HepG2 (cell line): ENCODE measurements around the gene KRTAP17-1. TPM values are rescaled to one million over a fixed set of nuclear protein-coding genes. Genes with fewer than 3 reads are reported as not detected.
A peak's percentile ranks its signal among the peaks of the same experiment; 100 is the strongest.

Source experiments
- EZH2 ChIP-seq: conservative IDR thresholded peaks from 2 replicates; pipeline ENCODE4 v1.6.1; 2012; ENCODE audit warnings: mild to moderate bottlenecking, low read depth, low read length, moderate library complexity
- MIER2 ChIP-seq: IDR thresholded peaks from 2 replicates; pipeline ENCODE4 v1.6.1; 2016; ENCODE audit warnings: missing biosample characterization, missing genetic modification reagents
- NAIF1 ChIP-seq: sonication (generic); formaldehyde crosslinking; IDR thresholded peaks from 2 replicates; pipeline ENCODE4 v1.5.0; 2020; ENCODE audit warnings: mild to moderate bottlenecking, missing genetic modification reagents, borderline replicate concordance
- NFE2L1 ChIP-seq: sonication (generic); formaldehyde crosslinking; IDR thresholded peaks from 2 replicates; pipeline ENCODE4 v1.4.0; 2020; ENCODE audit warnings: missing genetic modification reagents, mild to moderate bottlenecking, borderline replicate concordance
- NFE2L2 ChIP-seq: fragments of 150-350 bp; IDR thresholded peaks from 2 replicates; pipeline ENCODE4 v1.6.1; 2014; ENCODE audit warnings: low read length
- SALL1 ChIP-seq: sonication (generic); formaldehyde crosslinking; IDR thresholded peaks from 2 replicates; pipeline ENCODE4 v1.8.0; 2022; ENCODE audit warnings: mild to moderate bottlenecking, missing genetic modification reagents
- SPEN ChIP-seq: sonication (generic); formaldehyde crosslinking; IDR thresholded peaks from 2 replicates; pipeline ENCODE4 v1.5.1; 2020; ENCODE audit warnings: low read depth, mild to moderate bottlenecking, missing genetic modification reagents
- TP53 ChIP-seq: sonication (generic); formaldehyde crosslinking; conservative IDR thresholded peaks from 2 replicates; pipeline ENCODE4 v1.4.0; 2020; ENCODE audit warnings: missing genetic modification reagents
- ZNF274 ChIP-seq: sonication (generic); formaldehyde crosslinking; IDR thresholded peaks from 2 replicates; pipeline ENCODE4 v1.5.1; 2020; ENCODE audit warnings: mild to moderate bottlenecking, missing genetic modification reagents
- ZNF280D ChIP-seq: sonication (generic); formaldehyde crosslinking; IDR thresholded peaks from 2 replicates; pipeline ENCODE4 v1.5.1; 2020; ENCODE audit warnings: mild to moderate bottlenecking, missing genetic modification reagents
- ZNF431 ChIP-seq: sonication (generic); formaldehyde crosslinking; IDR thresholded peaks from 2 replicates; pipeline ENCODE4 v1.9.0; 2022; ENCODE audit warnings: missing genetic modification reagents, low read depth, mild to moderate bottlenecking, borderline replicate concordance
- ZNF644 ChIP-seq: IDR thresholded peaks from 2 replicates; pipeline ENCODE4 v1.6.1; 2016; ENCODE audit warnings: low read depth
- ZNF768 ChIP-seq: sonication (generic); formaldehyde crosslinking; IDR thresholded peaks from 2 replicates; pipeline ENCODE4 v1.4.0; 2020; ENCODE audit warnings: missing genetic modification reagents
- ZNF776 ChIP-seq: sonication (generic); formaldehyde crosslinking; IDR thresholded peaks from 2 replicates; pipeline ENCODE4 v1.4.0; 2020; ENCODE audit warnings: mild to moderate bottlenecking, missing genetic modification reagents
- polyA plus RNA-seq, 8 experiments: library from polyadenylated mRNA; depleted of rRNA in 3 of 8; stranded (reverse) in 7 of 8; unstranded in 1 of 8; fragments of >200 nt; fragmentation: Illumina TruSeq in 4 of 8; extraction: Trizol in 4 of 8; gene quantifications; 2 replicates each; pipeline versions ENCODE4 v1.2.1 to v1.2.3, GENCODE V29; 2011 to 2016; ENCODE audit warnings: low read depth in 4 of 8, missing spikeins in 1 of 8, mixed read lengths in 1 of 8; ENCODE audit not compliant: insufficient read depth in 1 of 8
- total RNA-seq, 5 experiments: library from RNA; depleted of rRNA; stranded (reverse); fragments of >200 nt; fragmentation: Illumina TruSeq; extraction: Trizol; gene quantifications; 2 replicates each; pipeline ENCODE4 v1.2.3, GENCODE V29; 2016; ENCODE audit warnings: low read depth in 1 of 5
- TF ChIP-seq, protein P1 (sequence below): sonication (generic); formaldehyde crosslinking; IDR thresholded peaks from 2 replicates; pipeline ENCODE4 v1.4.0; 2020; ENCODE audit warnings: mild to moderate bottlenecking, missing genetic modification reagents
- TF ChIP-seq, protein P2 (sequence below): sonication (generic); formaldehyde crosslinking; IDR thresholded peaks from 2 replicates; pipeline ENCODE4 v1.5.1; 2020; ENCODE audit warnings: missing genetic modification reagents, mild to moderate bottlenecking, borderline replicate concordance

Gene KRTAP17-1
- total and polyA plus RNA-seq, 2 of the 13 experiments (the other 11 are each of a cell fraction or from before 2014, with no cell fraction given), result not detected

- TF ChIP-seq, protein P1, sequence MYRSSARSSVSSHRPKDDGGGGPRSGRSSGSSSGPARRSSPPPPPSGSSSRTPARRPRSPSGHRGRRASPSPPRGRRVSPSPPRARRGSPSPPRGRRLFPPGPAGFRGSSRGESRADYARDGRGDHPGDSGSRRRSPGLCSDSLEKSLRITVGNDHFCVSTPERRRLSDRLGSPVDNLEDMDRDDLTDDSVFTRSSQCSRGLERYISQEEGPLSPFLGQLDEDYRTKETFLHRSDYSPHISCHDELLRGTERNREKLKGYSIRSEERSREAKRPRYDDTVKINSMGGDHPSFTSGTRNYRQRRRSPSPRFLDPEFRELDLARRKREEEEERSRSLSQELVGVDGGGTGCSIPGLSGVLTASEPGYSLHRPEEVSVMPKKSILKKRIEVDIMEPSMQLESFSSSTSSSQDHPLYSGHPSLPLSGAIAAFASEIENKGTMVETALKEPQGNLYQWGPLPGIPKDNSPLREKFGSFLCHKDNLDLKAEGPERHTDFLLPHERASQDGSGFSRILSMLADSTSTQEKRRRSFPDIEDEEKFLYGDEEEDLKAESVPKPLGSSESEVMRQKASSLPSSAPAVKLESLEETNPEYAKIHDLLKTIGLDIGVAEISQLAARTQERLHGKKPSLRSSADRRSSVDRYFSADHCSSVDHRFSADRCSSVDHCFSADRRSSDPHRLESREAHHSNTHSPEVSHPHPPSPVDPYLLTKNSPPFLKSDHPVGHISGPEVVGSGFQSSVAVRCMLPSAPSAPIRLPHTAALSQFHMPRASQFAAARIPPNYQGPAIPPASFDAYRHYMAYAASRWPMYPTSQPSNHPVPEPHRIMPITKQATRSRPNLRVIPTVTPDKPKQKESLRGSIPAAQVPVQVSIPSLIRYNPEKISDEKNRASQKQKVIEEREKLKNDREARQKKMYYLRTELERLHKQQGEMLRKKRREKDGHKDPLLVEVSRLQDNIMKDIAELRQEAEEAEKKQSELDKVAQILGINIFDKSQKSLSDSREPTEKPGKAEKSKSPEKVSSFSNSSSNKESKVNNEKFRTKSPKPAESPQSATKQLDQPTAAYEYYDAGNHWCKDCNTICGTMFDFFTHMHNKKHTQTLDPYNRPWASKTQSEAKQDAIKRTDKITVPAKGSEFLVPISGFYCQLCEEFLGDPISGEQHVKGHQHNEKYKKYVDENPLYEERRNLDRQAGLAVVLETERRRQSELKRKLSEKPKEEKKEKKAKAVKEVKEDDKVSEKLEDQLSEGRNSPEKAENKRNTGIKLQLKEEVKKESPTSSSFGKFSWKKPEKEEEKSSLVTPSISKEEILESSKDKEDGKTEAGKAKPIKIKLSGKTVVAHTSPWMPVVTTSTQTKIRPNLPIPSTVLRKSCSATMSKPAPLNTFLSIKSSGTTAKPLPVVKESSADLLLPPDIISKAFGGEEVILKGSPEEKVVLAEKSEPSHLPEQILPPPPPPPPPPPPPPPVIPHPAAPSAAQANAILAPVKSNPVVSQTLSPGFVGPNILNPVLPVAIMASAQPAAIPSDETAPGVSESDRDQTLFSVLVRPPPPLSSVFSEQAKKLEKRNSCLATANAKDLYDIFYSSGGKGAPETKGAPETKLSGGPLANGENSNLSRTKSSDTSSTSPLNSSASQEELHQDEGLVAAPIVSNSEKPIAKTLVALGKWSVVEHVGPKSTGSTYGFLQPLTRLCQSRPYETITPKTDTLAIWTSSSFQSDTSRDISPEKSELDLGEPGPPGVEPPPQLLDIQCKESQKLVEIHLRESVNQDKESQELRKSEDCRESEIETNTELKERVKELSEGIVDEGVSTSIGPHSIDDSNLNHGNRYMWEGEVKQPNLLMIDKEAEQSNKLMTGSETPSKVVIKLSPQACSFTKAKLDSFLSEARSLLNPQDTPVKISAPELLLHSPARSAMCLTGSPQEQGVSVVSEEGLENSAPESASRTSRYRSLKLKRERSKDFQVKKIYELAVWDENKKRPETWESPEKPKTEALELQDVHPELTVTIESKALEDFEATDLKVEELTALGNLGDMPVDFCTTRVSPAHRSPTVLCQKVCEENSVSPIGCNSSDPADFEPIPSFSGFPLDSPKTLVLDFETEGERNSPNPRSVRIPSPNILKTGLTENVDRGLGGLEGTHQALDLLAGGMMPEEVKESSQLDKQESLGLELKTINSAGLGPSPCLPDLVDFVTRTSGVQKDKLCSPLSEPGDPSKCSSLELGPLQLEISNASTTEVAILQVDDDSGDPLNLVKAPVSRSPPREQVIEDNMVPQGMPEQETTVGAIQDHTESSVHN, result no peak
- TF ChIP-seq ZNF644 (CRISPR knock-in tag) (no peak), SPEN (CRISPR knock-in tag) (no peak), ZNF274 (CRISPR knock-in tag) (no peak), EZH2 (no peak), ZNF776 (CRISPR knock-in tag) (no peak), SALL1 (peak; percentile 62; the same call in 1 of the 2 replicates), TP53 (CRISPR knock-in tag) (no peak), NFE2L1 (CRISPR knock-in tag) (no peak), NAIF1 (no peak), ZNF768 (CRISPR knock-in tag) (0 out of 2 replicates have a peak, but pooled peaks have one; percentile 16), MIER2 (CRISPR knock-in tag) (no peak), ZNF280D (CRISPR knock-in tag) (no peak), ZNF431 (CRISPR knock-in tag) (no peak), NFE2L2 (no peak)
- TF ChIP-seq, protein P2, sequence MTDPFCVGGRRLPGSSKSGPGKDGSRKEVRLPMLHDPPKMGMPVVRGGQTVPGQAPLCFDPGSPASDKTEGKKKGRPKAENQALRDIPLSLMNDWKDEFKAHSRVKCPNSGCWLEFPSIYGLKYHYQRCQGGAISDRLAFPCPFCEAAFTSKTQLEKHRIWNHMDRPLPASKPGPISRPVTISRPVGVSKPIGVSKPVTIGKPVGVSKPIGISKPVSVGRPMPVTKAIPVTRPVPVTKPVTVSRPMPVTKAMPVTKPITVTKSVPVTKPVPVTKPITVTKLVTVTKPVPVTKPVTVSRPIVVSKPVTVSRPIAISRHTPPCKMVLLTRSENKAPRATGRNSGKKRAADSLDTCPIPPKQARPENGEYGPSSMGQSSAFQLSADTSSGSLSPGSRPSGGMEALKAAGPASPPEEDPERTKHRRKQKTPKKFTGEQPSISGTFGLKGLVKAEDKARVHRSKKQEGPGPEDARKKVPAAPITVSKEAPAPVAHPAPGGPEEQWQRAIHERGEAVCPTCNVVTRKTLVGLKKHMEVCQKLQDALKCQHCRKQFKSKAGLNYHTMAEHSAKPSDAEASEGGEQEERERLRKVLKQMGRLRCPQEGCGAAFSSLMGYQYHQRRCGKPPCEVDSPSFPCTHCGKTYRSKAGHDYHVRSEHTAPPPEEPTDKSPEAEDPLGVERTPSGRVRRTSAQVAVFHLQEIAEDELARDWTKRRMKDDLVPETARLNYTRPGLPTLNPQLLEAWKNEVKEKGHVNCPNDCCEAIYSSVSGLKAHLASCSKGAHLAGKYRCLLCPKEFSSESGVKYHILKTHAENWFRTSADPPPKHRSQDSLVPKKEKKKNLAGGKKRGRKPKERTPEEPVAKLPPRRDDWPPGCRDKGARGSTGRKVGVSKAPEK (CRISPR knock-in tag), result 0 out of 2 replicates have a peak, but pooled peaks have one; percentile 32
Measured at GRCh38 chr17:41329279-41329948, 13.9 kb upstream of the KRTAP17-1 start (continued).
